Adipocyte (in vitro differentiated cells): ENCODE data around the gene OPA1.
A peak's percentile ranks its signal among the peaks of the same experiment; 100 is the strongest.

Source experiments
- DNase-seq: peaks from one replicate; pipeline ENCODE4 v3.0.0-alpha.2; 2015; ENCODE audit warnings: low read depth
- H3K27me3 ChIP-seq: replicated peaks from 2 replicates; pipeline ENCODE4 v1.7.0; 2013; ENCODE audit warnings: mild to moderate bottlenecking, low read length, moderate library complexity; ENCODE audit not compliant: control insufficient read depth, insufficient read depth
- H3K36me3 ChIP-seq: 2 replicates; pipeline ENCODE4 v1.7.0; 2013; ENCODE audit warnings: low read length, mild to moderate bottlenecking, moderate library complexity; ENCODE audit not compliant: control insufficient read depth, insufficient read depth, severe bottlenecking
- H3K4me1 ChIP-seq: 2 replicates; pipeline ENCODE4 v1.7.0; 2013; ENCODE audit warnings: mild to moderate bottlenecking, low read length, moderate library complexity; ENCODE audit not compliant: control insufficient read depth, insufficient read depth
- H3K4me3 ChIP-seq: 2 replicates; pipeline ENCODE4 v1.7.0; 2013; ENCODE audit warnings: mild to moderate bottlenecking, low read length, moderate library complexity
- H3K9ac ChIP-seq: 2 replicates; pipeline ENCODE4 v1.7.0; 2013; ENCODE audit warnings: mild to moderate bottlenecking, low read length, moderate library complexity
- H3K9me3 ChIP-seq: 2 replicates; pipeline ENCODE4 v1.7.0; 2013; ENCODE audit warnings: mild to moderate bottlenecking, low read length, moderate library complexity; ENCODE audit not compliant: control insufficient read depth

OPA1 gene

DNA sequence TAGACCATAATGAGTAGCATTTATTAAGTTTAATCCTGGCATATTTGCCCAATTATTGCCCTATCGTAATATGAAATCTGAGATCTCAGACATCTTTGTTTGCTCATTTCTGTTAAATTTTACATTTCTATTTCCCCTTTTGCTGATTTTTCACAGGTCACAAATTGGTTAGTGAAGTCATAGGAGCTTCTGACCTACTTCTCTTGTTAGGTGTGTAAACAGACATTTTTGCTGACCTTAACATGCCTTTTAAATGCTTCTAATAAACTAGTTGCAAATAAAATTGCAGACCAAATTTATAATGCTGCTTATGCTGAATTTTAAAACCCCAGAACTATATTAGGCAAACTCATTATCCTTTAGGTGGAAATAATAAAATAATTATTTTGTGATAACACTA is 24.6 kb downstream of the OPA1 start:
- Histone ChIP-seq H3K4me3 (no peak overlapping the region), H3K4me1 (peaks cover 4% of the 10 kb centered on the region), H3K9me3 (no peaks in the 10 kb centered on the region), H3K27me3 (no peaks in the 10 kb centered on the region), H3K9ac (no peak overlapping the region), H3K36me3 (peaks cover 56% of the 10 kb centered on the region)
- no peak for DNase-seq

DNA sequence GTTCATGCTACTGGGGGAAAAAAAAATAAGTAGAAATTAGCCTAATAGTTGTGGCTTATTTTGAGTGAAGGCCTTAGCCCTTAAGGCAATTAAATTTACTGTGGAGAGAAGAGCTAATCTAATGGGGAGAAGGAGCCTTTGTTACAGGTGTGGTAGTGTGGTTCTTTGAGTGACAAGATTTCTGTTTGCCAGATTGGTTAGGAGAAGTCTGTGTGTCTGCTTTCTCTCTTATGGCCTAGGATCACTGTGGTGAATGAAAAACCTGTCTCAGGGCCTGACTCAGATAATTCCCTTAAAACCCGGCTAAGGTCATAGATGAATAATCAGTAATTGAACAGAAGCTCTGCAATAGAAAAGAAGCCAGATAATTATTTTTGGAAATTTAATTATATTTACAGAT is 27.0 kb downstream of the OPA1 start:
- H3K36me3 ChIP-seq, result peaks cover 56% of the 10 kb centered on the region
- no peak for DNase-seq

DNA sequence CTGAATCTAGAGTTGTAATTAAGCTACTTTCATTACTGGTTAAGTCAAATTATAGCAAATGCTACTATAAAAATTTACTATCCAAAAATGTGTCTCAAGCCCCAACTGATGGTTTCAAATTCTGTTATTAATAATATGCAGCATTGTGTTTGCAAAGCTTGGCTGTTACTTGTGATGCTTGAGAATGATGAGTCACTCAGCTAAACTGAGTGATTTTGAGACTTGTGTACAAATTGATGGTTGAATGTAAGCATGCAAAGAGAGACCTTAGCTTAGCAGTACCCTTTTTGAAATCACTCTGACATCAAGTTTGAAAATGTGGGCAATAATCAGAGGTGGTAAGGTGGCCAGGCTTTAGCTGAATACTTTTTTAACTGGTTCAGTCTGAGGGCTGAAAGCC is 27.6 kb downstream of the OPA1 start:
- H3K4me1 ChIP-seq, result peaks cover 4% of the 10 kb centered on the region
- peak; percentile 44 for DNase-seq
- no peak overlapping the region for H3K4me3 ChIP-seq
- no peaks in the 10 kb centered on the region for H3K9me3 ChIP-seq
- no peaks in the 10 kb centered on the region for H3K27me3 ChIP-seq
- no peak overlapping the region for H3K9ac ChIP-seq
- H3K36me3 ChIP-seq, result peaks cover 52% of the 10 kb centered on the region

More for the DNA sequence above, 27.0 kb downstream of the OPA1 start:
- no peaks in the 10 kb centered on the region for H3K9me3 ChIP-seq
- H3K4me1 ChIP-seq, result peaks cover 4% of the 10 kb centered on the region
- no peak overlapping the region for H3K4me3 ChIP-seq
- H3K27me3 ChIP-seq, result no peaks in the 10 kb centered on the region
- no peak overlapping the region for H3K9ac ChIP-seq

DNA sequence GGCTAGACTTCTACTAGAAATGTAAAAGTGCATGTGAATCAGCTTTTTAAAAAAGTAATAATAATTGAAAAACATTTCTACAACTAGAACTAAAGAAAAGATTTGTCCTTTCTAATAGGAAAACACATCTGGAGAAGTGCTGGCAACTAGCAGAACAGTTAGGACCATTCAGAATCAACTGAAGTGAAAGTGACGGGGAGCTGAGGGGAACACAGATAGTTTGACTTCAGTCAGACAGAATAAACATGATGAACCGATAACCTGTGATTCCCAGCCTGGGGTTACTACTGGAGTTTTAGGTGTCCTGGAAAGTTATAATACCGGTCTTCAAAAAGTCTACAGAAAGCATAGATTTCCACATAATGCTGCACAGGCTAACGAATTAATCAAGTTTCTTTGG is 28.1 kb downstream of the OPA1 start:
- Histone ChIP-seq H3K27me3 (no peaks in the 10 kb centered on the region), H3K4me3 (no peak overlapping the region), H3K9me3 (no peaks in the 10 kb centered on the region), H3K9ac (no peak overlapping the region), H3K4me1 (peaks cover 4% of the 10 kb centered on the region), H3K36me3 (peaks cover 52% of the 10 kb centered on the region)
- DNase-seq, result no peak

DNA sequence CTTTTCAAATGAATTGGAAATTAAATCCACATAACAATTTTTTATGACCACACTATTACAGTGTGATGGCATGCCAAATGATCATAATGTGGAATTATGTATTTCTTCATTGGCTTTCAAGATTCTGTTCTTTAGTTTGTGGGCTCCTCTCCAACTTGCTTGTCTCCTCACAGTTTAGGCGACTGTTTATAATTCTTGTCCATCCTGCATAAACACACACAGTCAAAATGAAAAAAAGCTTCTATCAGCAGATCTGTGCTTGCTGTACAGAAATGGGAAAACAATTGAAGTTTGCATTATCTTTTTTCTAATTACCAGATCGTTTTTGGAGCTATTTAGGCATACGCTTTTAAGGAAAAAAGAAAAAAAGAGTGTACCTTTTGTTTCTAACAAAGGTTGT is 37.0 kb downstream of the OPA1 start:
- Histone ChIP-seq H3K4me3 (no peak overlapping the region), H3K9me3 (no peaks in the 10 kb centered on the region), H3K36me3 (peaks cover 40% of the 10 kb centered on the region), H3K27me3 (no peaks in the 10 kb centered on the region), H3K9ac (no peak overlapping the region), H3K4me1 (no peaks in the 10 kb centered on the region)
- DNase-seq, result no peak

DNA sequence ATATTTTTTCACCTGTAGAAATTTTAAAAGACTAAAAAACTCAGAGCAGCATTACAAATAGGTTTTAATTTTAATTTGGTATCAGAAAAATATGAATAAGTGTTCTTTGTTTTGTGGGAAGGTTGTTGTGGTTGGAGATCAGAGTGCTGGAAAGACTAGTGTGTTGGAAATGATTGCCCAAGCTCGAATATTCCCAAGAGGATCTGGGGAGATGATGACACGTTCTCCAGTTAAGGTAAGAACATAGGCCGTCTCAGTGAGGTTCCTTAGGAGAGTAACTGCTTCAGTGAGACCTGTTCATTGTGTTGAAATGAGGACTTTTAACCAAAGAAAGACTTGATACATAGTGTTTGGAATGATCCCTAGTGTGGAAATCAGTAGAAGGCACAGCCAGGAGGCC is 44.8 kb downstream of the OPA1 start:
- Histone ChIP-seq H3K4me3 (no peak overlapping the region), H3K36me3 (peaks cover 49% of the 10 kb centered on the region)
- no peak for DNase-seq

DNA sequence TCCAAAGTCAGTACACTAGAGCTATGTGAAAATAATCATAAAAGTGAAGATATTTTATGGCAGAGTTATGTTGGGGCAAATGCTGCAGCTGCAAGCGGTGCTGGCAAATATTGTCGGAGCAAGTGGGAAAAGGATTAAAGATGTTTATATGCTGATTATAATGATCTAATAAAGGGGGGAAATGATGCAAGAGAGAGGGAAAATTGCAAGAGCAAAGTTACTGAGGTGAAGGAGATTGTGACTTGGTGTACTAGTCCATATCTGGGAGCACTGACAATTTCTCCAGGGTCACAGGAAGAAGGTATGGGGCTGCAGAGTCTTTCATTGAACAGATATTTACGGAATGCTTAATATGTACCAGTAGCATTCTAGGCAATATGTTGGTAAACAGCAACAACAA is 45.8 kb downstream of the OPA1 start:
- Histone ChIP-seq H3K9ac (no peak overlapping the region), H3K27me3 (no peaks in the 10 kb centered on the region), H3K4me1 (peaks cover 16% of the 10 kb centered on the region), H3K4me3 (no peak overlapping the region), H3K36me3 (peaks cover 59% of the 10 kb centered on the region), H3K9me3 (no peaks in the 10 kb centered on the region)
- DNase-seq, result no peak

More for the DNA sequence above, 44.8 kb downstream of the OPA1 start:
- Histone ChIP-seq H3K27me3 (no peaks in the 10 kb centered on the region), H3K9ac (no peak overlapping the region), H3K9me3 (no peaks in the 10 kb centered on the region), H3K4me1 (peaks cover 16% of the 10 kb centered on the region)

DNA sequence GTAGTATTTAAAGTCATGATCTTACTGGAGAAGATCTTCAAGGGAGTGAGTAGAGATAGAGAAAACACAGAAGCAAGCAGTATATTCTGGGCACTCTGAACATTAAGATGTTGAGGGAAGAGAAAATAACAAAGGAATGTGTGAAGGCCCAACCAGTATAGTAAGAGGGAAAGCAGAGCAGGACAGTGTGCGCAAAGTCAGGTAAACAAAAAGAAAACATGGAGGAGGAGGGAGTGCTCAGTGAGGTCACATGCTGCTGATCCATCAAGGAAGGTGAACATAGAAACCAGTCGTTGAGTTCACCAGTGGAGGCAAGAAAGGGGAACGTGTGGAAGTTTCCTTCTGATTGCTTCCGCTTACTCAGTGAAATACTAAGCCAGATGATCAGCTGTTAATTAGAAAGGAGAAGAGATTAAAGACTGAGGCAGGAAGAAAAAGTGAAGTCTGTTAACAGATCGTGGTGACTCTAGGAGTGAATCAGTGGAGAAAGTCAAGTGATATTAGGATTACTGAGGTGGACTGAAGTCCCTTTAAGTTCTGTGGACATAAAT is 47.2 kb downstream of the OPA1 start:
- no peaks in the 10 kb centered on the region for H3K9me3 ChIP-seq
- no peak overlapping the region for H3K9ac ChIP-seq
- no peak overlapping the region for H3K4me3 ChIP-seq
- H3K27me3 ChIP-seq, result no peaks in the 10 kb centered on the region
- peaks cover 70% of the 10 kb centered on the region for H3K36me3 ChIP-seq
- no peak for DNase-seq
- H3K4me1 ChIP-seq, result peaks cover 16% of the 10 kb centered on the region

DNA sequence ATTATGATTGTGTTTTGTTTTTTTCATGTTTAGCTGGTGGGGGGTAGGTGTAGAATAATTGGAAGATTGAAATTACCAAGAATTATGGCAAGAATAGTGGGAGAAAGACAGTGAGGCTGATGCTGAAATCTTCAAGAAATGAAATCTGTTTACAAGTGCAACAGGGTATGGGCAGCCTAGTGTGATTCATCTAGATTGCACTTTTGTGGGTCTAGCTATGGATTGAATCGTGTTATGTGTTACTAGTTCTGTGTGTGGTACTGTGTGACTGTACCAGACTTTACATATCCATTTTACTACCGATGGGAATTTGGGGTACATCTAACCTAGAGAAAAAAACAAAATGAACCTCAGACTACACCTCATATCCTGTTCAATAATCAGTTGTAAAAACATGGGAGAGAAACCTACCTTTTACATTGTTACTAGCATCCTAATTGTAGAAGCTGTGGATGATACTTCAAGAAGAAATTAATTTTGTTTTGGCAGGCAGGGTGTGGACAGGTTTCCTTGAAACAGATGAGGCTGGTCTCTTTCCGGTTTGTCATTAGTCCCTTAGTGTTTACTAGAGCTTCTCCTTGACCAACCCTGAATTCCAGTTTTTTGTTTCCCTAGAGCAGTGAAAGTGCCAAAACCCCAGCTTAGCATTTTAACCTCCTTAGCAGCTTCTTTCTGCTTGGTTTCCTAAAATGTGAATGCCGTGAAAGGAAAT is 47.9 kb downstream of the OPA1 start:
- H3K9me3 ChIP-seq, result no peaks in the 10 kb centered on the region
- peaks cover 16% of the 10 kb centered on the region for H3K4me1 ChIP-seq
- H3K9ac ChIP-seq, result no peak overlapping the region
- H3K4me3 ChIP-seq, result no peak overlapping the region
- peaks cover 70% of the 10 kb centered on the region for H3K36me3 ChIP-seq
- H3K27me3 ChIP-seq, result no peaks in the 10 kb centered on the region
- no peak for DNase-seq

DNA sequence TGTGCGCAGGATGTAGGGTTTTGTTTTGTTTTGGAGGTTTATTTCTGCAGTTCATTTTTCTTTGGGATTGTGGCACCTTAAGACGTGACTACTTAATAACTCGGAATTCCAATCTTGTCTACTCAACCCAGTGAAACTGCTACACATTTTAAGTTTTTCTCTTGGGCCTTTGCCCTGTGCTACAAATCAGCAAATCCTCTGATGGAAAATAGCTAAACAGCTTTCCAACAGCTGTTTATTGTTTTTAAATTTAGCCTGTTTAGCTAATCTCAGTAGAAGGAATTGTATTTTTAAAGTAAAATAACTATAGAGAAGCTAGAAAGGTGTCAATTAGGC is 48.4 kb downstream of the OPA1 start:
- H3K27me3 ChIP-seq, result no peaks in the 10 kb centered on the region
- peaks cover 16% of the 10 kb centered on the region for H3K4me1 ChIP-seq
- no peak for DNase-seq
- H3K9me3 ChIP-seq, result no peaks in the 10 kb centered on the region
- peaks cover 70% of the 10 kb centered on the region for H3K36me3 ChIP-seq
- no peak overlapping the region for H3K9ac ChIP-seq
- no peak overlapping the region for H3K4me3 ChIP-seq

DNA sequence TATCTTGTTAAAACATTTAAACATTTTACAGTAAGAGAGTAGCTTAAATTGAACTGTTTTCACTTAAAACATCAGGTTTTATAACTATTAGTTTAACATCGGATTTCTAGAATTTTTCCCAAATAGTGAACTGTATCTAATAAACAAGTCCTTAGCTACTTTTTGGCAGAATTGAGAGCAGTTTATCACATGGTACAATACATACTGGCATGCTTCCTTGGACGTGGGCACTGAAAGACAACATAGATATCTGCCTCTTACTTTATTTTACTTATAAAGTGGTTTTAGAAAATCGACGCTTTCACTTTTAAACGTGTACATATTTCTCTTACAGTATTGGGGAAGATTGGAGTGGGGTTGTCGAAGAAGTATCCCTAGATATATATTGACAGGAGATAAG is 52.8 kb downstream of the OPA1 start:
- no peaks in the 10 kb centered on the region for H3K27me3 ChIP-seq
- H3K4me1 ChIP-seq, result peaks cover 4% of the 10 kb centered on the region
- peaks cover 87% of the 10 kb centered on the region for H3K36me3 ChIP-seq
- no peaks in the 10 kb centered on the region for H3K9me3 ChIP-seq
- no peak overlapping the region for H3K4me3 ChIP-seq
- no peak overlapping the region for H3K9ac ChIP-seq
- no peak for DNase-seq

DNA sequence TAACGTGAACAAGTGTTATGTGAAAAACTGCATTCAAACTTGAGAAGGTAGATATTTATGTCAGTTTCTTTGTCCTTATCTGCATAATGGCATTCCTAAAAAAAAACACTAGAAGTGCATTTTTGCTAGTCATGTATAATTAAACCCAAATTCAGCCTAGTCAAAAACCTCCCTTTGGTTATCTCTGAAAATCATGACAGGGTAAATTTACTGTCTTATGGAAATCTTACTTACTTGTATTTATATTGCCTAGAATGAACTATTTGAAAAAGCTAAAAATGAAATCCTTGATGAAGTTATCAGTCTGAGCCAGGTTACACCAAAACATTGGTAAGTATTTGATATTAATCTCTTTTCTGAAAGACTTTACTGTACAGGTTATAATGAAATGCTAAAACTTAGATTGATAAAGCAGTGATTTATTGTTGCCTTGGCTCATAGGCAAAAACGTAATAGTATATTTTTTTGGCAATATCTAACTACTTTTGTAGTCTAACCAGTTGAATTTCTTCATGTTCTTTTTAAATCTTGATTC is 55.6 kb downstream of the OPA1 start:
- no peak overlapping the region for H3K4me3 ChIP-seq
- no peak for DNase-seq
- H3K9me3 ChIP-seq, result no peaks in the 10 kb centered on the region
- peaks cover 86% of the 10 kb centered on the region for H3K36me3 ChIP-seq
- no peak overlapping the region for H3K9ac ChIP-seq
- H3K27me3 ChIP-seq, result no peaks in the 10 kb centered on the region
- H3K4me1 ChIP-seq, result no peaks in the 10 kb centered on the region
